GM18951 (cell line): Measurements from ENCODE around the gene PARD6B.
A peak's percentile ranks its signal among the peaks of the same experiment; 100 is the strongest.

ENCODE experiments used
- POLR2A ChIP-seq: IDR thresholded peaks from 4 replicates; pipeline ENCODE4 v1.6.1; 2011; ENCODE audit warnings: mild to moderate bottlenecking; ENCODE audit not compliant: insufficient read length, insufficient read depth; ENCODE audit errors: extremely low read depth
- in situ Hi-C: fragments of 300-500 bp; cut with MboI; formaldehyde crosslinking; loops from one replicate; pipeline ENCODE4 v1.12.0; 2022; ENCODE audit warnings: low sequenced_read_pairs, mixed read lengths, inconsistent platforms; ENCODE audit not compliant: unreplicated experiment

The PARD6B gene

GRCh38 chr20:50722424-50723155 is 8.8 kb upstream of the PARD6B start:
- in situ Hi-C loops: no loop called here
- TF ChIP-seq POLR2A: no peak

DNA sequence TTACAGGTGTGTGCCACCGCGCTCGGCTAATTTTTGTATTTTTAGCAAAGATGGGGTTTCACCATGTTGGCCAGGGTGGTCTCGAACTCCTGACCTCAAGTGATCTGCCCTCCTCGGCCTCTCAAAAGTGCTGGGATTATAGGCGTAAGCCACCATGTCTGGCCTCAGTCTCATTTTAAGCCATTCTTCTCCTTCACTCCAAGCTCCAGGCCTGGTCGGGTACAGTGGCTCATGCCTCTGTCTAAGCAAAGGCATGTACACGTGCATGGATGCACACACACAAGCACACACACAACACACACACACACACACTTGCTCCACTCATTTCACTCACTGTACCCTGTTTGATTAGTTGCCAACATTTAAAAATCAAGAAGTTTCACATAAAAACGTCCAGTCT is 7.7 kb upstream of the PARD6B start:
- in situ Hi-C loops: no loop called here
- no peak for TF ChIP-seq POLR2A

- no peak for TF ChIP-seq POLR2A
- in situ Hi-C loops: no loop called here
Measured at GRCh38 chr20:50724112-50724725, 7.2 kb upstream of the PARD6B start.

GRCh38 chr20:50724851-50725723 is 6.3 kb upstream of the PARD6B start:
- no peak for TF ChIP-seq POLR2A
- in situ Hi-C loops: no loop called here

DNA sequence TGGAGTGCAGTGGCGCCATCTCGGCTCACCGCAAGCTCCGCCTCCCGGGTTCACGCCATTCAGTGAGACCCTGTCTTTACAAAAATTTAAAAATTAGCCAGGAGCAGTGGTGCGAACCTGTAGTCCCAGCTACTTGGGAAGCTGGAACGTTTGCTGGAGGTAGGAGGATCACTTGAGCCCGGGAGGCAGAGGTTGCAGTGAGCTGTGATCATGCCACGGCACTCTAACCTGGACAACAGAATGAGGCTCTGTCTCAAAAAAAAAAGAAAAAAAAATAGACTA is 5.7 kb upstream of the PARD6B start:
- in situ Hi-C loops: no loop called here
- no peak for TF ChIP-seq POLR2A

GRCh38 chr20:50726955-50727791 is 4.2 kb upstream of the PARD6B start:
- no peak for TF ChIP-seq POLR2A
- in situ Hi-C loops: no loop called here

- in situ Hi-C loops: no loop called here
- no peak for TF ChIP-seq POLR2A
Measured at GRCh38 chr20:50727792-50728485, 3.4 kb upstream of the PARD6B start.

DNA sequence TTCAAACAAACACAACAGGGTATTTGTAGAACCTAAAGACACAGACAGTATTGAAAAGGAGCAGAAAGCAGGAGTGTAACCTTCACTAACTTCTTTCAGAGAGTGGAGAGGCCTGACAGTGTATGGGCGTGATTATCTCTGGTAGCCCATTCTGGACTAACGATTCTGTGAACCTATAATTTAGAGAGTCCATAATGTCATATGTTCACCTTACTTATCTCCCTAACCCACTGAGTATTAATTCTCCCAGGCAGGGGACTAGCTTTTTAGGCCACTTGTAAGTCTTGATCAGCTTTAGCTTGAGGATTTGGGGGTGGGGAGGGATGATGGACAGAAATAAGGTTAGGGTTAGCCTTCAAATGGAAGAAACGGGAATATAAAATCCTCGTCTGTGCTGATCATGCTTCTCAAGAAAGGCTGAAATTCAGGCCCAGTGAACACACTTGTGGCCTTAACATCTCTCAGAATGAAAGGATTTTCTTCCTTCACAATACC is 2.8 kb upstream of the PARD6B start:
- no peak for TF ChIP-seq POLR2A
- in situ Hi-C loops: no loop called here

DNA sequence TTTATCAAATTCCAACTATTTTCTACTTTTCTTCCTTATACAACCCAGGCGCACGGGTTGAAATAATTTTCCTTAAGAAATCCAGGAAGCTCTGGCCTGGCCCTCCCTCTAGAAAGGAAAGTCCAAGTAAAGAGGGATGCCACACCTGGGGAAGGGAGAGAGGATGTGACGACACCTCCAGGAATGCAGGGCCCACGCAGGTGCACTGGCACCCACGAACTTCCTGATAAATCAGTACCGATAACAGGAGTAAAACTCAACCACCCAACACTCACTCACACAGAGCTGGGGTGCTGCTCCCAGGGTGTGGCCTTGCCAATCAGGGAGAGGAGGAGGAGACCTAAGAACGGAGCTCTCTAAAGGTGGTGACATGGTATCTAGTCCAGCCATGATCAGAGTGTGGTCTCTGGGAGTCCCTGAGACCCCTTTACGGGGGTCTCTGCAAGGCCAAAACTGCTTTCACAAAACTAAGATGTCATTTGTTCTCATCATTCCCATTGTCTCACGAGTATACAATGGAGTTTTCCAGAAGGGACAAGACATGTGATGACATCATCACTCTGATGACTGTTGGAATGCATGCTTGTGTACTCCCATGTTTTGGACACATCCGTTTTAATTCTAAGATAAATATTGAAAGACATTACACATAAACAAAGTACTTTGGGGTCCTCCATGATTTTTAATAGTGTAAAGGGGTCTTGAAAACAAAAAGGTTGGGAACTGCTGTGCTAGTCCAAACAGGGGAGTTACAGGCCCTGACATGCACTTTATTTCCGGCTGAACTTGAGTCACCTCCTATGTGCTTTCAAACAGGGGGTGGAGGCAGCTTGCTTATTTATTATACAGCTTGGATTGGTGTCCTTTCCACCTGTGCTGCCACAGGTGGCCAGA is 2.2 kb upstream of the PARD6B start:
- no peak for TF ChIP-seq POLR2A
- in situ Hi-C loops: no loop called here

GRCh38 chr20:50729901-50730764 is 1.2 kb upstream of the PARD6B start:
- in situ Hi-C loops: no loop called here

GRCh38 chr20:50730765-50731054 is 670 bp upstream of the PARD6B start:
- TF ChIP-seq POLR2A: peak; percentile 68
- in situ Hi-C loops: no loop called here

More at GRCh38 chr20:50729901-50730764, 1.2 kb upstream of the PARD6B start:
- TF ChIP-seq POLR2A: no peak
